ENCODE results near the gene MLKL. TPM values are rescaled to one million over a fixed set of nuclear protein-coding genes. Genes with fewer than 3 reads are reported as not detected.

The MLKL gene
- total and polyA plus RNA-seq, 8 donors = 3.6 to 12.4 (median 7.0) TPM

DNA sequence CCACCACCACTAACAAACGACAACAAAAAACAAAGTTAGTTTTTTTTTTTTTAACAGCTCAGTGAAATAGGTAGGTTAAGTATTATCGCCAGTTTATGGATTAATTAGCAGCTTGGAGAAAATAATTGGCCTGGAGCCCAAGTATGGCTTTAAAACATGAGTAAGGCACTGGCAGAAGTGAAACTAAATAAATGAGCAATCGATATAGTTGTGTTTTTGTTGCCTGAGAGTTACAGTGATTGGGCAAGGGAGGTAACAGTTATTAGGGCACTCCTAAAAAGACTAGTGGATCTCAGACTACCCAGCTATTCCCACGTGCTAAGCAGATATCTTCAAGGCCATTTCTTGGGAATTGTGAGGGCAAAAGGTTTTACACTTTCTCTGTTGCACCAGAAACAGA lies 2.4 kb downstream of the MLKL start:
- ATAC-seq (no peak), DNase-seq (no peak), FAIRE-seq (no peak)
- Histone ChIP-seq H3K4me3 (peak overlapping the region in 2 of 4 donors; percentile 9 to 13), H3K9me3 (no peaks in the 10 kb centered on the region), H3K4me1 (peaks cover 10 to 19% (median 17%) of the 10 kb centered on the region in 3 donors), H3K27me3 (no peaks in the 10 kb centered on the region), H3K27ac (peak overlapping the region in 3 of 4 donors; percentile 41 to 55 (median 46)), H3K36me3 (no peaks in the 10 kb centered on the region)
- 19 to 23% methylated on average over 4 of the region's 4 CpGs for WGBS, 2 donors
- TF ChIP-seq, protein P1, sequence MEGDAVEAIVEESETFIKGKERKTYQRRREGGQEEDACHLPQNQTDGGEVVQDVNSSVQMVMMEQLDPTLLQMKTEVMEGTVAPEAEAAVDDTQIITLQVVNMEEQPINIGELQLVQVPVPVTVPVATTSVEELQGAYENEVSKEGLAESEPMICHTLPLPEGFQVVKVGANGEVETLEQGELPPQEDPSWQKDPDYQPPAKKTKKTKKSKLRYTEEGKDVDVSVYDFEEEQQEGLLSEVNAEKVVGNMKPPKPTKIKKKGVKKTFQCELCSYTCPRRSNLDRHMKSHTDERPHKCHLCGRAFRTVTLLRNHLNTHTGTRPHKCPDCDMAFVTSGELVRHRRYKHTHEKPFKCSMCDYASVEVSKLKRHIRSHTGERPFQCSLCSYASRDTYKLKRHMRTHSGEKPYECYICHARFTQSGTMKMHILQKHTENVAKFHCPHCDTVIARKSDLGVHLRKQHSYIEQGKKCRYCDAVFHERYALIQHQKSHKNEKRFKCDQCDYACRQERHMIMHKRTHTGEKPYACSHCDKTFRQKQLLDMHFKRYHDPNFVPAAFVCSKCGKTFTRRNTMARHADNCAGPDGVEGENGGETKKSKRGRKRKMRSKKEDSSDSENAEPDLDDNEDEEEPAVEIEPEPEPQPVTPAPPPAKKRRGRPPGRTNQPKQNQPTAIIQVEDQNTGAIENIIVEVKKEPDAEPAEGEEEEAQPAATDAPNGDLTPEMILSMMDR (IDR thresholded peaks at IDR 0.05) = no peak
- intact Hi-C loops (cut with DNase I) = no loop called here

DNA sequence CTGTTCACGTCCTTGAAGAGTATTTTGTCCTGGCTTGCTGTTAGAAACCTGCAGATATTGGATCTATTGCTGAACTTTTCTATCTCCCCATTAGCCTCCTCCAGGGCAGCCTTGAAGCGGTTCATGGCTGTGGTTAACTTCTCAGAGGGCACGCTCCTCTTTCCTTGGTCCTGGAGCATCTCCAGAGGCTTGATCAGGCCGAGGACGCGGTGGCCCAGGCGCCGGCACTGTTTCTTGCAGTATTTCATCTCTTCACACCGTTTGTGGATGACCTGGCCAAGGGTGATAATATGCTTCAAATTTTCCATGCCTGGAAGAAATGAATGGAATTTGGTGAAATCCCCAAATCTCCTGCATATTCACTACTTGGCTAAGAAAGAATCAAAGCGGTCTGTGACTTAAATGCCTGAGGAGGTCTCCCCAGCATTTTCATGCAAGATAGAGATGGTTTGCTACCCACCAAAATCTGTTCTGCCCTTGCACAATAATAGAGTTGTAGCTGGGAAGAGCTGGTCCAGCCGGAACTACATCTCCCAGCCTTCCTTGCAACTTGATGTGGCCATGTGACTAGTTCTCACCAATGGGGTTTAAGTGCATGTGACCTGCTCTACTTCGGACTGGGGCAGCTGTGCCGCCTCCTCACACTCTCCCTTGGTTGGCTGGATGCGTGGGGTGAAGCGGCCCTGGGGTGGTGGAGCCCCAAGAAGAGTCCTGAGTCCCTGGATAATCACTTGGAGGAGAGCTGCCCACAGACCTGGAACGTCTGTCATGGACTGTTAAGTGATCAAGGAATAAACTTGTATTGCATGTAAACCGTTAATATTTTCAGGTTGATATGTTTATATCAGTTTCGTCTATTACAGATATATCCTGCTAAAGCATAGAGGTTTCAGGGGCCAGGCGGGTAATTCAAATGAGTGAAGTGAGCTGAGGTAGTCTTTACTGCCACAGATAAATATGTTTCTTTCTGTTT lies 4.9 kb downstream of the MLKL start:
- H3K4me1 ChIP-seq = peaks cover 10 to 19% (median 17%) of the 10 kb centered on the region in 3 donors
- peak overlapping the region in 2 of 4 donors; percentile 17 to 39 for H3K27ac ChIP-seq
- DNase-seq (peak; percentile 71 to 88 (median 80)), FAIRE-seq (no peak), ATAC-seq (peak; percentile 83 to 92 (median 88))
- peaks cover 0 to 10% (median 0%) of the 10 kb centered on the region in 3 donors for H3K36me3 ChIP-seq
- H3K27me3 ChIP-seq = no peaks in the 10 kb centered on the region
- H3K9me3 ChIP-seq = no peaks in the 10 kb centered on the region
- WGBS, 2 donors = 43 to 49% methylated on average over 19 of the region's 19 CpGs
- TF ChIP-seq, protein P1 (IDR thresholded peaks at IDR 0.05) = no peak
- peak overlapping the region in 3 of 4 donors; percentile 8 to 43 (median 28) for H3K4me3 ChIP-seq
- intact Hi-C loops (cut with DNase I) = no loop called here

DNA sequence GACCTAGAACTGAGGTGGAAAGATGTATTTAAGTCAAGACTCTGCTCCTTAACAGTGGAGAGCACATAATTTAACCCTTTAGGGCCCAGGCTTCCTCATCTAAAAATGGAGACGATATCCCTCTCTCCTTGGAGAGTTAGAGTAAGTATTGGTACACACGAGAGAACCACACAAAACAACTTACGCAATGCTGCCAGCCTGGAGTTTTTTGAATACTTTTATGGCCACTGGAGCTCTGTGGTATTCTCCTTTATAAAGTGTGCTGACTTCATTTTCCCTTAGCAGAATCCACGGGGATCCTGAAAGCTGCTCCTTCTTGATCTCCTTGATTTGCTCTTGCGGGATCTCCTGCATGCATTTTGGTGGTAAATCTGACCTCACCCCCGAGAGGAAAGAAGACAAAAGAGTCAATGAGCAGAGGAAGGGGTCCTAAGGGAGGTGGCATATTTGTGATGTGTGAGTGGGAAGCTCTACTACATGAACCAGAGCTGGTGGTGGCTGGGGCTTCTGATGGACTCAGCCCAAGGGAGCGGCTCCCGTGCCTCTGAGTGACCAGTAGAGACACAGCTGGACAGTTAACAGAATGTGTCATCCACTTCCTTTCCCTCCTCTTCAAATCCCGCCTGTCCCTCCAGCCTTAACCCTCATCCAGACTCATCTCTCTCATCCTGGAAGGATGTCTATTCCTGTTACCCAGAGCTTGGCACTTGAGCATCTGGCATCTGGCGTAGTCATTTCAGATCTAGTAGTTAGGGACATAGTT lies 9.4 kb downstream of the MLKL start:
- 88 to 91% methylated on average over 10 of the region's 10 CpGs for WGBS, 2 donors
- intact Hi-C loops (cut with DNase I) = no loop called here
- FAIRE-seq (no peak), ATAC-seq (no peak), DNase-seq (no peak)
- Histone ChIP-seq H3K27ac (no peak overlapping the region), H3K36me3 (peaks cover 0 to 13% (median 0%) of the 10 kb centered on the region in 3 donors), H3K9me3 (no peaks in the 10 kb centered on the region), H3K27me3 (no peaks in the 10 kb centered on the region), H3K4me1 (peaks cover 0 to 2% (median 0%) of the 10 kb centered on the region in 3 donors), H3K4me3 (no peak overlapping the region)
- TF ChIP-seq, protein P1 (IDR thresholded peaks at IDR 0.05) = no peak

DNA sequence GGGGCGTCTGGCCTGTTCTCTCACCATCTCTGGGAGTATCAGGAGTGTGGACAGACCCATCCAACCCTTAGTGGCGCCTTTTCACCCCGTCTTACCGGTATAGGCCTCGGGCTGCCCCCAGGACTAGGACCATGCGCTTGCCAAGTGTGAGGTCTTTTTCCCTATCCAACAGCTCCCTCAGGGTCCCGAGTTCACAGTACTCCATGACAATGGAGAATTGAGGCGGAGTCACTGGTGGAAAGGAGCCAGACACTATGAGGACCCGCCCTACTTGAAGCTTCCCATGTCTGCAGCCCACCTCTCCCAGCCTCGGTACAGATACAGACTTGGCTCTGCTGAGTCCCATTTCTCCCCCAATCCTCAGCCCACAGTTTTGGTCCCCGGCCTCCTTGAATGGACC lies 18.1 kb downstream of the MLKL start:
- Histone ChIP-seq H3K36me3 (peaks cover 0 to 12% (median 0%) of the 10 kb centered on the region in 3 donors), H3K4me3 (no peak overlapping the region), H3K4me1 (no peaks in the 10 kb centered on the region), H3K9me3 (no peaks in the 10 kb centered on the region), H3K27me3 (no peaks in the 10 kb centered on the region), H3K27ac (no peak overlapping the region)
- DNase-seq (no peak), FAIRE-seq (no peak), ATAC-seq (no peak)
- WGBS, 2 donors = 85 to 87% methylated on average over 11 of the region's 11 CpGs
- TF ChIP-seq, protein P1 (IDR thresholded peaks at IDR 0.05) = no peak
- intact Hi-C loops (cut with DNase I) = no loop called here

Data from pancreas (tissue), 10 donors.